Tibial nerve (tissue), 4 donors: ENCODE measurements around the gene ZMYND12.

Experiments
- CTCF ChIP-seq, 5 experiments: fragments of 200-600 bp in 3 of 5; fragments of 450-650 bp in 2 of 5; sonication (generic) in 3 of 5; IDR thresholded peaks; one replicate each; pipeline ENCODE4 v1.5.1; 2016 to 2019; ENCODE audit warnings: antibody characterized with exemption in 5 of 5, mild to moderate bottlenecking in 3 of 5, moderate library complexity in 2 of 5
- EP300 ChIP-seq, 2 donors: sonication (generic); formaldehyde crosslinking; IDR thresholded peaks; one replicate each; pipeline ENCODE4 v1.6.1; 2017; ENCODE audit warnings: antibody characterized with exemption in 2 of 2, mild to moderate bottlenecking in 1 of 2
- POLR2A ChIP-seq, 2 donors: fragments of 450-650 bp; IDR thresholded peaks; one replicate each; pipeline ENCODE4 v1.6.1; 2017; ENCODE audit warnings: antibody characterized with exemption in 2 of 2, mild to moderate bottlenecking in 2 of 2, moderate library complexity in 2 of 2

GRCh38 chr1:42417166-42417565 is 38.7 kb downstream of the ZMYND12 start:
- TF ChIP-seq CTCF (IDR thresholded peaks at IDR 0.05), result no peak
- TF ChIP-seq POLR2A (IDR thresholded peaks at IDR 0.05), result no peak
- no peak for TF ChIP-seq EP300 (IDR thresholded peaks at IDR 0.05)
